GM12878 (cell line): ENCODE measurements around the gene ZNF408. TPM values are rescaled to one million over a fixed set of nuclear protein-coding genes. Genes with fewer than 3 reads are reported as not detected.

Source experiments
- ATAC-seq: fragments of 200-7000 bp; cut with Tn5 transposase; 3 replicates; pipeline ENCODE4 v1.9.1; 2020; ENCODE audit warnings: mild to moderate bottlenecking, moderate library complexity
- BruUV-seq: library from RNA; stranded (reverse); fragments of 400-500 nt; replicated peaks from 2 replicates; lab custom pipeline; 2021; lab: Mats Ljungman, UMichigan
- CTCF ChIA-PET: fragments of 300-600 bp; sonication (Branson Sonifier 250); formaldehyde crosslinking; extraction: SDS; loops from one replicate; lab custom pipeline; 2021; ENCODE audit warnings: inconsistent platforms; lab: Yijun Ruan, JAX
- POLR2A ChIA-PET: fragments of 350-600 bp; formaldehyde crosslinking; extraction: SDS; loops from one replicate; lab custom pipeline; 2021; ENCODE audit warnings: inconsistent platforms; lab: Charles Lee
- RAD21 ChIA-PET: fragments of 300-600 bp; sonication (Branson Sonifier 250); formaldehyde crosslinking; loops from one replicate; lab custom pipeline; 2023; ENCODE audit warnings: antibody characterized with exemption; ENCODE audit not compliant: unreplicated experiment; lab: Charles Lee
- SMC1A ChIA-PET: fragments of 300-600 bp; sonication (Branson Sonifier 250); formaldehyde crosslinking; loops from one replicate; lab custom pipeline; 2023; ENCODE audit not compliant: unreplicated experiment, uncharacterized antibody; lab: Charles Lee
- DNase-seq: peaks from one replicate; pipeline ENCODE4 v3.0.0-alpha.2; 2011; ENCODE audit warnings: low read depth, low spot score
- FAIRE-seq: peaks from 3 replicates; lab custom pipeline; 2011; peaks lifted over from hg19 to GRCh38; lab: Jason Lieb, UNC
- H2AFZ ChIP-seq: 2 replicates; pipeline ENCODE4 v1.6.0; 2011; ENCODE audit warnings: low read depth, low read length, control low read depth; ENCODE audit not compliant: control insufficient read depth
- H3K27ac ChIP-seq: 2 replicates; pipeline ENCODE4 v1.5.1; 2011; ENCODE audit warnings: control low read depth; ENCODE audit not compliant: control insufficient read depth, insufficient read depth
- H3K27me3 ChIP-seq, 2 experiments: replicated peaks in 1 of 2; 2 replicates each; pipeline versions ENCODE4 v1.6.0 to v1.6.1; 2011; ENCODE audit warnings: low read length in 1 of 2; ENCODE audit not compliant: control insufficient read depth in 2 of 2, insufficient read depth in 2 of 2
- H3K36me3 ChIP-seq, 2 experiments: 2 replicates each; pipeline ENCODE4 v1.5.1; 2011; ENCODE audit warnings: low read length in 1 of 2; ENCODE audit not compliant: control insufficient read depth in 2 of 2, insufficient read depth in 2 of 2
- H3K4me1 ChIP-seq: 2 replicates; pipeline ENCODE4 v1.6.1; 2011; ENCODE audit warnings: mild to moderate bottlenecking, low read length, moderate library complexity, mixed read lengths; ENCODE audit not compliant: control insufficient read depth, insufficient read depth
- H3K4me2 ChIP-seq: 2 replicates; pipeline ENCODE4 v1.6.0; 2011; ENCODE audit warnings: control low read depth; ENCODE audit not compliant: control insufficient read depth, insufficient read depth
- H3K4me3 ChIP-seq: fragments of 200-600 bp; sonication (generic); 2 replicates; pipeline ENCODE4 v1.5.1; 2016
- H3K79me2 ChIP-seq: 2 replicates; pipeline ENCODE4 v1.6.0; 2011; ENCODE audit warnings: low read length; ENCODE audit not compliant: control insufficient read depth, insufficient read depth
- H3K9ac ChIP-seq: 2 replicates; pipeline ENCODE4 v1.8.0; 2011; ENCODE audit warnings: low read length, control low read depth, mixed read lengths; ENCODE audit not compliant: control insufficient read depth, insufficient read depth
- H3K9me3 ChIP-seq: replicated peaks from 3 replicates; pipeline ENCODE4 v1.5.1; 2011; ENCODE audit warnings: mild to moderate bottlenecking, low read length; ENCODE audit not compliant: control insufficient read depth, insufficient read depth
- H4K20me1 ChIP-seq: 2 replicates; pipeline ENCODE4 v1.6.0; 2011; ENCODE audit not compliant: control insufficient read depth, insufficient read depth
- CEBPB ChIP-seq, 2 experiments: fragments of 150-350 bp in 1 of 2; IDR thresholded peaks; 2 replicates each; pipeline ENCODE4 v1.6.1; 2012 to 2014; ENCODE audit warnings: low read depth in 2 of 2, low read length in 2 of 2, borderline replicate concordance in 1 of 2, inconsistent platforms in 1 of 2
- ETV6 ChIP-seq, 2 experiments: fragments of 450-650 bp in 1 of 2; IDR thresholded peaks in 1 of 2; conservative IDR thresholded peaks in 1 of 2; 2 replicates each; pipeline ENCODE4 v1.6.1; 2014; ENCODE audit warnings: antibody characterized with exemption in 1 of 2, borderline replicate concordance in 1 of 2, low read depth in 1 of 2, mild to moderate bottlenecking in 1 of 2, moderate library complexity in 1 of 2
- FOXK2 ChIP-seq: fragments of 450-650 bp; IDR thresholded peaks from 2 replicates; pipeline ENCODE4 v1.6.1; 2017; ENCODE audit warnings: mild to moderate bottlenecking, moderate library complexity
- IKZF2 ChIP-seq, 2 experiments: fragments of 450-650 bp; IDR thresholded peaks; 2 replicates each; pipeline ENCODE4 v1.6.1; 2017; ENCODE audit warnings: mild to moderate bottlenecking in 2 of 2, moderate library complexity in 2 of 2
- MTA2 ChIP-seq: fragments of 450-650 bp; IDR thresholded peaks from 2 replicates; pipeline ENCODE4 v1.6.1; 2016; ENCODE audit warnings: low read depth, mild to moderate bottlenecking, moderate library complexity
- NFIC ChIP-seq: IDR thresholded peaks from 2 replicates; pipeline ENCODE4 v1.6.1; 2012; ENCODE audit warnings: low read depth, mild to moderate bottlenecking, inconsistent platforms, low read length, moderate library complexity
- NFXL1 ChIP-seq: fragments of 450-650 bp; IDR thresholded peaks from 2 replicates; pipeline ENCODE4 v1.6.1; 2017; ENCODE audit warnings: antibody characterized with exemption, mild to moderate bottlenecking, borderline replicate concordance
- NR2F1 ChIP-seq: fragments of 450-650 bp; conservative IDR thresholded peaks from 2 replicates; pipeline ENCODE4 v1.6.1; 2017; ENCODE audit warnings: mild to moderate bottlenecking
- PML ChIP-seq: IDR thresholded peaks from 2 replicates; pipeline ENCODE4 v1.6.1; 2012; ENCODE audit warnings: low read length, inconsistent platforms
- RCOR1 ChIP-seq: conservative IDR thresholded peaks from 2 replicates; pipeline ENCODE4 v1.6.1; 2012; ENCODE audit warnings: low read depth, low read length, improper control_type of control experiment
- RELA ChIP-seq: fragments of 450-650 bp; IDR thresholded peaks from 2 replicates; pipeline ENCODE4 v1.8.0; 2014; ENCODE audit warnings: borderline replicate concordance; ENCODE audit not compliant: partially characterized antibody
- TCF12 ChIP-seq: IDR thresholded peaks from 2 replicates; pipeline ENCODE4 v1.6.1; 2011; ENCODE audit warnings: low read depth, mild to moderate bottlenecking, low read length
- TCF7 ChIP-seq: IDR thresholded peaks from 2 replicates; pipeline ENCODE4 v1.6.1; 2014; ENCODE audit warnings: antibody characterized with exemption, borderline replicate concordance
- ZNF217 ChIP-seq: fragments of 450-650 bp; IDR thresholded peaks from 2 replicates; pipeline ENCODE4 v1.6.1; 2017; ENCODE audit warnings: antibody characterized with exemption, mild to moderate bottlenecking
- WGBS: methylation state at CpG from one replicate; pipeline ENCODE4 v1.1.6; 2016; ENCODE audit warnings: low lambda C conversion rate; ENCODE audit not compliant: insufficient replicate concordance, insufficient coverage; ENCODE audit errors: missing lambda C conversion rate; 5-methylcytosine and 5-hydroxymethylcytosine counted together
- in situ Hi-C: fragments of 300-500 bp; cut with MboI; formaldehyde crosslinking; loops from 9 replicates; pipeline ENCODE4 v1.14.3; 2018; ENCODE audit warnings: mixed read lengths
- intact Hi-C: fragments of 100-400 bp; cut with micrococcal nuclease; formaldehyde crosslinking; loops from one replicate; pipeline ENCODE4 v1.14.2; 2022; ENCODE audit not compliant: unreplicated experiment
- polyA plus RNA-seq, 11 experiments: library from polyadenylated mRNA; depleted of rRNA in 4 of 11; unstranded in 6 of 11; stranded (reverse) in 5 of 11; fragments of >200 nt; fragmentation: Nextera tagmentation in 4 of 11; fragmentation: Illumina TruSeq in 1 of 11; extraction: Ambion mirVana in 4 of 11; extraction: Trizol in 1 of 11; gene quantifications; 1 replicate in 1 of 11; 2 replicates in 10 of 11; pipeline versions ENCODE4 v1.2.1 to v1.2.3, GENCODE V29; 2011 to 2016; ENCODE audit warnings: inconsistent platforms in 2 of 11, missing spikeins in 2 of 11, low read depth in 1 of 11
- total RNA-seq, 4 experiments: library from RNA; depleted of rRNA in 3 of 4; stranded (reverse); fragments of >200 nt in 3 of 4; fragmentation: Illumina TruSeq in 1 of 4; extraction: Trizol in 1 of 4; gene quantifications; 2 replicates each; pipeline versions ENCODE4 v1.2.1 to v1.2.3, GENCODE V29; 2013 to 2021
- TF ChIP-seq, protein P1 (sequence below): fragments of 450-650 bp; IDR thresholded peaks from 2 replicates; pipeline ENCODE4 v1.6.1; 2017; ENCODE audit warnings: borderline replicate concordance
- TF ChIP-seq, protein P2 (sequence below): fragments of 450-650 bp; IDR thresholded peaks from 2 replicates; pipeline ENCODE4 v1.6.1; 2018; ENCODE audit warnings: mild to moderate bottlenecking, low read depth, moderate library complexity; ENCODE audit not compliant: partially characterized antibody
- TF ChIP-seq, protein P3 (sequence below): fragments of 450-650 bp; IDR thresholded peaks from 2 replicates; pipeline ENCODE4 v1.6.1; 2016; ENCODE audit warnings: mild to moderate bottlenecking

Gene ZNF408
- total and polyA plus RNA-seq, 10 of the 15 experiments (the other 5 are each of a cell fraction or from before 2014, with no cell fraction given), result 0.19 to 11.3 (median 7.2) TPM

DNA sequence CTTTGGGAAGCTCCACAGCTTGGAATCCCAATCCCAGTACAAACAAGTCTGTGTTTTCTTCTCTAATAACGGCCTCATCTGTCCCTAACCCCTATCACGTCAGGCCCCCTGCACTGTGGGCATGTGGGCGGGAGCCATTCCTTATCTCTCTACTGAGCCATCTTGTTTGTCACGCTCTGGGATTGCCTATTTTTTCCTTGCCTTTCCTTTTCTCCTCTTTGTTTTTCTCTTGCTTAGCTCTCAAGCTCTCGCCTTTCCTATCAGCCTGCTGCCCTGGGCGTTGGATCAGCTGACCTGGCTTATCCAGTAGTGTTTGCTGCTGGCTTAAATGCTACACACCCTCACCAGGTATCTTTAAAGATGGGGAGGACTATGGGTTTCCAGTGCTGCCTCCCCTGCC is 36.2 kb upstream of the ZNF408 start (continued):
- TF ChIP-seq ETV6 (conservative IDR thresholded peaks at IDR 0.05 in 1 of 2, IDR thresholded peaks at IDR 0.05 in 1 of 2; ENCODE audit: borderline replicate concordance in 1 of 2, low read depth in 1 of 2) (no peak), NFIC (no peak), FOXK2 (no peak), IKZF2 (IDR thresholded peaks at IDR 0.05) (no peak), CEBPB (IDR thresholded peaks at IDR 0.05; ENCODE audit: borderline replicate concordance in 1 of 2, low read depth in 2 of 2, low read length in 2 of 2) (no peak), ZNF217 (no peak), RELA (no peak)
- TF ChIP-seq, protein P1, sequence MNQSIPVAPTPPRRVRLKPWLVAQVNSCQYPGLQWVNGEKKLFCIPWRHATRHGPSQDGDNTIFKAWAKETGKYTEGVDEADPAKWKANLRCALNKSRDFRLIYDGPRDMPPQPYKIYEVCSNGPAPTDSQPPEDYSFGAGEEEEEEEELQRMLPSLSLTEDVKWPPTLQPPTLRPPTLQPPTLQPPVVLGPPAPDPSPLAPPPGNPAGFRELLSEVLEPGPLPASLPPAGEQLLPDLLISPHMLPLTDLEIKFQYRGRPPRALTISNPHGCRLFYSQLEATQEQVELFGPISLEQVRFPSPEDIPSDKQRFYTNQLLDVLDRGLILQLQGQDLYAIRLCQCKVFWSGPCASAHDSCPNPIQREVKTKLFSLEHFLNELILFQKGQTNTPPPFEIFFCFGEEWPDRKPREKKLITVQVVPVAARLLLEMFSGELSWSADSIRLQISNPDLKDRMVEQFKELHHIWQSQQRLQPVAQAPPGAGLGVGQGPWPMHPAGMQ, result no peak

DNA sequence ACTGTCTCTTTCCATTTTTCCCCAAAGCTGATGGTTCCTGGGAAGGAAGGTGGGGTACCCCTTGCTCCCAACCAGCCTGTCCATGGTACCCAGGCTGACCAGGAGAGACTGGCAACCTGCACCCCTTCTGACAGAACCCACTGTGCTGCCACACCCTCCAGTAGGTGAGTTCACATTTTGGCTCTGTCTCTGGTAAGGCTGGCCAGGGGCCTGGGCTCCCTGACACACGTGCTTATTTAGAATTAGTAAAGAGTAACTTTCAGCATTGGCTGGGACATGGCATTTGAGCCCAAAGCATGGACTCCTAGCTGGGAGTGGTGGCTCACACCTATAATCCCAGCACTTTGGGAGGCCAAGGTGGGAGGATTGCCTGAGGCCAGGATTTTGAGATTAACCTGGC is 35.5 kb upstream of the ZNF408 start:
- no TSS peak for BruUV-seq
- DNase-seq, result no peak
- CTCF ChIA-PET, result no interaction called here
- no peaks in the 10 kb centered on the region for H3K27me3 ChIP-seq
- no peak overlapping the region for H3K4me2 ChIP-seq
- FAIRE-seq, result no peak
- POLR2A ChIA-PET, result no interaction called here
- H3K27ac ChIP-seq, result no peak overlapping the region
- intact Hi-C loops, result no loop called here
- peaks cover 11 to 30% of the 10 kb centered on the region in 2 experiments for H3K36me3 ChIP-seq
- 100% methylated on average over 1 of the region's 1 CpG for WGBS
- RAD21 ChIA-PET, result no interaction called here
- H4K20me1 ChIP-seq, result no peaks in the 10 kb centered on the region
- no peak for ATAC-seq
- no peaks in the 10 kb centered on the region for H3K4me1 ChIP-seq
- SMC1A ChIA-PET, result no interaction called here
- H3K4me3 ChIP-seq, result no peak overlapping the region
- no peak overlapping the region for H2AFZ ChIP-seq
- no peaks in the 10 kb centered on the region for H3K79me2 ChIP-seq
- H3K9ac ChIP-seq, result no peak overlapping the region
- in situ Hi-C loops, result no loop called here
- no peaks in the 10 kb centered on the region for H3K9me3 ChIP-seq
- no peak for TF ChIP-seq FOXK2
- TF ChIP-seq, protein P2, sequence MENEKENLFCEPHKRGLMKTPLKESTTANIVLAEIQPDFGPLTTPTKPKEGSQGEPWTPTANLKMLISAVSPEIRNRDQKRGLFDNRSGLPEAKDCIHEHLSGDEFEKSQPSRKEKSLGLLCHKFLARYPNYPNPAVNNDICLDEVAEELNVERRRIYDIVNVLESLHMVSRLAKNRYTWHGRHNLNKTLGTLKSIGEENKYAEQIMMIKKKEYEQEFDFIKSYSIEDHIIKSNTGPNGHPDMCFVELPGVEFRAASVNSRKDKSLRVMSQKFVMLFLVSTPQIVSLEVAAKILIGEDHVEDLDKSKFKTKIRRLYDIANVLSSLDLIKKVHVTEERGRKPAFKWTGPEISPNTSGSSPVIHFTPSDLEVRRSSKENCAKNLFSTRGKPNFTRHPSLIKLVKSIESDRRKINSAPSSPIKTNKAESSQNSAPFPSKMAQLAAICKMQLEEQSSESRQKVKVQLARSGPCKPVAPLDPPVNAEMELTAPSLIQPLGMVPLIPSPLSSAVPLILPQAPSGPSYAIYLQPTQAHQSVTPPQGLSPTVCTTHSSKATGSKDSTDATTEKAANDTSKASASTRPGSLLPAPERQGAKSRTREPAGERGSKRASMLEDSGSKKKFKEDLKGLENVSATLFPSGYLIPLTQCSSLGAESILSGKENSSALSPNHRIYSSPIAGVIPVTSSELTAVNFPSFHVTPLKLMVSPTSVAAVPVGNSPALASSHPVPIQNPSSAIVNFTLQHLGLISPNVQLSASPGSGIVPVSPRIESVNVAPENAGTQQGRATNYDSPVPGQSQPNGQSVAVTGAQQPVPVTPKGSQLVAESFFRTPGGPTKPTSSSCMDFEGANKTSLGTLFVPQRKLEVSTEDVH, result no peak
- TF ChIP-seq, protein P3, sequence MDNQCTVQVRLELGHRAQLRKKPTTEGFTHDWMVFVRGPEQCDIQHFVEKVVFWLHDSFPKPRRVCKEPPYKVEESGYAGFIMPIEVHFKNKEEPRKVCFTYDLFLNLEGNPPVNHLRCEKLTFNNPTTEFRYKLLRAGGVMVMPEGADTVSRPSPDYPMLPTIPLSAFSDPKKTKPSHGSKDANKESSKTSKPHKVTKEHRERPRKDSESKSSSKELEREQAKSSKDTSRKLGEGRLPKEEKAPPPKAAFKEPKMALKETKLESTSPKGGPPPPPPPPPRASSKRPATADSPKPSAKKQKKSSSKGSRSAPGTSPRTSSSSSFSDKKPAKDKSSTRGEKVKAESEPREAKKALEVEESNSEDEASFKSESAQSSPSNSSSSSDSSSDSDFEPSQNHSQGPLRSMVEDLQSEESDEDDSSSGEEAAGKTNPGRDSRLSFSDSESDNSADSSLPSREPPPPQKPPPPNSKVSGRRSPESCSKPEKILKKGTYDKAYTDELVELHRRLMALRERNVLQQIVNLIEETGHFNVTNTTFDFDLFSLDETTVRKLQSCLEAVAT, result no peak
- no peak for TF ChIP-seq NR2F1
- no peak for TF ChIP-seq PML
- TF ChIP-seq NFXL1, result no peak
- no peak for TF ChIP-seq TCF7
- no peak for TF ChIP-seq MTA2
- TF ChIP-seq TCF12, result no peak
- no peak for TF ChIP-seq RCOR1
